Measurements from ENCODE around the gene SLC6A11. TPM values are rescaled to one million over a fixed set of nuclear protein-coding genes. Genes with fewer than 3 reads are reported as not detected.

The SLC6A11 gene
- total and polyA plus RNA-seq, 2 donors (not counting 1 experiment from before 2014, with no cell fraction given): not detected

DNA sequence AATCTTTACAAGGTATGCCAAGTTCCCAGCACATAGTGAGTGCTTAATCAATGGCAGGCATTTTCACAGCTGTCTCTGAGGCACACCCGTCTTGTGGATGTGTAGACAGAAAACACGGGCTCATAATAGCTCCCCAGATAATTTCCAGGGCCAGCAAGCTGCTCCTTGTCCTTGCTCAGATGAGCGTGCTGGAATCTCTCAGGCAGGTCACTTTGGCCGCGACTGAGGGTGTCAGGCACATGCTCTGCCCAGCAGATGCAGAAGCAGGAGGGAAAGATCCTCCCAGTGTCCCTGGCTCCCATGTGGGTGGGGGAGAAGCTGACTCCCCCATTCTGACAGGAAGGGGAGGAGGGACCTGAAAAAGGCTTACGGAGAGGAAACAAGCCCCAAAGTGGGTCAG lies 141.0 kb downstream of the SLC6A11 start:
- no peaks in the 10 kb centered on the region for H3K9me3 ChIP-seq (ENCODE audit: control extremely low read depth in 1 of 3, control insufficient read depth in 2 of 3, insufficient read depth in 1 of 3, low read length in 2 of 3)
- Mint-ChIP-seq H3K4me1 (no peaks in the 10 kb centered on the region), H3K27ac (no peak overlapping the region), H3K27me3 (peaks cover 10% of the 10 kb centered on the region), H3K9me3 (ENCODE audit: insufficient read depth) (no peaks in the 10 kb centered on the region), H3K4me3 (no peak overlapping the region)
- ATAC-seq (ENCODE audit: low read depth): no peak
- no peak overlapping the region for H3K4me3 ChIP-seq (ENCODE audit: control extremely low read depth in 1 of 5, extremely low read depth in 1 of 5, insufficient read depth in 1 of 5, low read depth in 2 of 5, low read length in 4 of 5)
- H3K9ac ChIP-seq (ENCODE audit: low read length): no peak overlapping the region
- no peaks in the 10 kb centered on the region for H4K20me1 ChIP-seq (ENCODE audit: control insufficient read depth, insufficient read depth, low read length, poor library complexity, severe bottlenecking)
- H3K36me3 ChIP-seq (replicated peaks in 1 of 2; ENCODE audit: control extremely low read depth in 1 of 2, control insufficient read depth in 1 of 2, extremely low read depth in 1 of 2, insufficient read depth in 2 of 2, low read length in 1 of 2): no peaks in the 10 kb centered on the region
- peaks cover 0 to 14% (median 0%) of the 10 kb centered on the region in 4 experiments for H3K27me3 ChIP-seq (replicated peaks in 1 of 4; ENCODE audit: control extremely low read depth in 1 of 4, control insufficient read depth in 3 of 4, insufficient read depth in 4 of 4, low read length in 3 of 4)
- no peak for DNase-seq
- TF ChIP-seq, protein P1, sequence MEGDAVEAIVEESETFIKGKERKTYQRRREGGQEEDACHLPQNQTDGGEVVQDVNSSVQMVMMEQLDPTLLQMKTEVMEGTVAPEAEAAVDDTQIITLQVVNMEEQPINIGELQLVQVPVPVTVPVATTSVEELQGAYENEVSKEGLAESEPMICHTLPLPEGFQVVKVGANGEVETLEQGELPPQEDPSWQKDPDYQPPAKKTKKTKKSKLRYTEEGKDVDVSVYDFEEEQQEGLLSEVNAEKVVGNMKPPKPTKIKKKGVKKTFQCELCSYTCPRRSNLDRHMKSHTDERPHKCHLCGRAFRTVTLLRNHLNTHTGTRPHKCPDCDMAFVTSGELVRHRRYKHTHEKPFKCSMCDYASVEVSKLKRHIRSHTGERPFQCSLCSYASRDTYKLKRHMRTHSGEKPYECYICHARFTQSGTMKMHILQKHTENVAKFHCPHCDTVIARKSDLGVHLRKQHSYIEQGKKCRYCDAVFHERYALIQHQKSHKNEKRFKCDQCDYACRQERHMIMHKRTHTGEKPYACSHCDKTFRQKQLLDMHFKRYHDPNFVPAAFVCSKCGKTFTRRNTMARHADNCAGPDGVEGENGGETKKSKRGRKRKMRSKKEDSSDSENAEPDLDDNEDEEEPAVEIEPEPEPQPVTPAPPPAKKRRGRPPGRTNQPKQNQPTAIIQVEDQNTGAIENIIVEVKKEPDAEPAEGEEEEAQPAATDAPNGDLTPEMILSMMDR (IDR thresholded peaks at IDR 0.05): no peak
- no peak for TF ChIP-seq EZH2 (IDR thresholded peaks at IDR 0.05; ENCODE audit: borderline replicate concordance, insufficient read depth, low read depth, low read length, poor library complexity, severe bottlenecking)
- WGBS (ENCODE audit: insufficient coverage): 88% methylated on average over 5 of the region's 6 CpGs
- H3K27ac ChIP-seq (ENCODE audit: low read length in 2 of 2): no peak overlapping the region
- ChIA-PET CTCF (no interaction called here), POLR2A (no interaction called here)
- H3K79me2 ChIP-seq (ENCODE audit: control insufficient read depth, insufficient read depth, low read length): no peaks in the 10 kb centered on the region
- H3K4me1 ChIP-seq (ENCODE audit: control insufficient read depth in 2 of 2, insufficient read depth in 2 of 2, low read length in 2 of 2): no peaks in the 10 kb centered on the region
- intact Hi-C loops (cut with micrococcal nuclease): no loop called here
- no peak overlapping the region for H3K4me2 ChIP-seq (replicated peaks; ENCODE audit: low read depth, low read length, poor library complexity, severe bottlenecking)
- no peak overlapping the region for H2AFZ ChIP-seq (ENCODE audit: insufficient read depth, low read depth, low read length, poor library complexity, severe bottlenecking)

DNA sequence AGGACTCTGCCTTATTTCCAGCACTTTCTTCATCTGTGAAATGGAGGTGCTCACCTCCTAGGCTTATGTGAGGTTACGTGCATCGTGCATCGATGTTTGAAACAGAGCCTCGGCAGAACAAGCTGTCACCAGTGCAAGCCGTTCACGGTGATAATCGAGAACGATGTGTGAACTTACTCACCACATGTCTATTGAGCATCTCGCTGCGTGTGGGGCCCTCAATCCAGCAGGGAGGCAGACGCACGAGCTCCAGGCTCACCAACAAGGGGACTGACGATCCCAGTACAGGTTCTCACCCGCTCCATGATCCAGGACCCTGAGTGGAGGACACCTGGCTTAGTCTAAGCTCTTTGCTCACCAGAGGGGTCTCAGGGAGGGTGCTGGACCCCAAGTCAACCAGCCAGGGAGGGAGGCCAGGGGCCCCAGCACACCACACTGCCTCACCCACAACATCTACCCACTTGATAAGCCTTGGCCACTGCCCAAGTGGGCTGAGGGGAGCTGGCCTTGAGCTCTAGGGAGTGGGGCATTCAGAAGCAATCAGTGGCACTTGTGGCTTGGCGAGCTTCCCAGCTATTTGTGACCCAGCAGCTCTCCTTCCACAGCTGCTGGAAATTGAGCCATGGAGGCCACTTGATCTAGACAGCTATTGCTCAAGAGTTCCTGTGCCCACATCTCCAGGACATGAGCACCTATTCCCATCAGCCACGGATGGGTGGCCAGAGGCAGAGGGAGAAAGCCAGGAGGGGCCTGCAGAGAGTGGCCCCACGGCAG lies 142.1 kb downstream of the SLC6A11 start:
- H3K4me1 ChIP-seq (ENCODE audit: control insufficient read depth in 2 of 2, insufficient read depth in 2 of 2, low read length in 2 of 2): no peaks in the 10 kb centered on the region
- Mint-ChIP-seq H3K27me3 (peaks cover 8% of the 10 kb centered on the region), H3K27ac (no peak overlapping the region), H3K4me3 (no peak overlapping the region), H3K4me1 (no peaks in the 10 kb centered on the region), H3K9me3 (ENCODE audit: insufficient read depth) (no peaks in the 10 kb centered on the region)
- H3K27ac ChIP-seq (ENCODE audit: low read length in 2 of 2): no peak overlapping the region
- CTCF ChIA-PET: no interaction called here
- intact Hi-C loops (cut with micrococcal nuclease): no loop called here
- no peaks in the 10 kb centered on the region for H3K79me2 ChIP-seq (ENCODE audit: control insufficient read depth, insufficient read depth, low read length)
- H3K9me3 ChIP-seq (ENCODE audit: control extremely low read depth in 1 of 3, control insufficient read depth in 2 of 3, insufficient read depth in 1 of 3, low read length in 2 of 3): no peaks in the 10 kb centered on the region
- POLR2A ChIA-PET: no interaction called here
- H3K4me2 ChIP-seq (replicated peaks; ENCODE audit: low read depth, low read length, poor library complexity, severe bottlenecking): no peak overlapping the region
- H4K20me1 ChIP-seq (ENCODE audit: control insufficient read depth, insufficient read depth, low read length, poor library complexity, severe bottlenecking): no peaks in the 10 kb centered on the region
- DNase-seq (no peak), ATAC-seq (ENCODE audit: low read depth) (no peak)
- no peak overlapping the region for H3K4me3 ChIP-seq (ENCODE audit: control extremely low read depth in 1 of 5, extremely low read depth in 1 of 5, insufficient read depth in 1 of 5, low read depth in 2 of 5, low read length in 4 of 5)
- peaks cover 0 to 12% (median 0%) of the 10 kb centered on the region in 4 experiments for H3K27me3 ChIP-seq (replicated peaks in 1 of 4; ENCODE audit: control extremely low read depth in 1 of 4, control insufficient read depth in 3 of 4, insufficient read depth in 4 of 4, low read length in 3 of 4)
- H3K9ac ChIP-seq (ENCODE audit: low read length): no peak overlapping the region
- TF ChIP-seq EZH2 (IDR thresholded peaks at IDR 0.05; ENCODE audit: borderline replicate concordance, insufficient read depth, low read depth, low read length, poor library complexity, severe bottlenecking): no peak
- TF ChIP-seq, protein P1 (IDR thresholded peaks at IDR 0.05): no peak
- H3K36me3 ChIP-seq (replicated peaks in 1 of 2; ENCODE audit: control extremely low read depth in 1 of 2, control insufficient read depth in 1 of 2, extremely low read depth in 1 of 2, insufficient read depth in 2 of 2, low read length in 1 of 2): no peaks in the 10 kb centered on the region
- WGBS (ENCODE audit: insufficient coverage): 66% methylated on average over 16 of the region's 17 CpGs
- no peak overlapping the region for H2AFZ ChIP-seq (ENCODE audit: insufficient read depth, low read depth, low read length, poor library complexity, severe bottlenecking)

All from B cell (primary cell).